SU-DHL-6 (cell line): Measurements from ENCODE around the gene AKAP6.

ENCODE experiments used
- EZH2phosphoT487 ChIP-seq: fragments of 200-600 bp; sonication (generic), shearing (Covaris generic); conservative IDR thresholded peaks from 2 replicates; pipeline ENCODE4 v1.6.1; 2018; ENCODE audit warnings: mild to moderate bottlenecking, antibody characterized with exemption, low read length, moderate library complexity, mixed read lengths
- TF ChIP-seq, protein P1 (sequence below): fragments of 200-600 bp; sonication (generic); IDR thresholded peaks from one replicate; pipeline ENCODE4 v1.5.1; 2017; ENCODE audit warnings: antibody characterized with exemption, mild to moderate bottlenecking, low read length, moderate library complexity; ENCODE audit not compliant: insufficient read depth, poor library complexity, severe bottlenecking

GRCh38 chr14:32713856-32714255, 384.8 kb downstream of the AKAP6 start:
- TF ChIP-seq, protein P1, sequence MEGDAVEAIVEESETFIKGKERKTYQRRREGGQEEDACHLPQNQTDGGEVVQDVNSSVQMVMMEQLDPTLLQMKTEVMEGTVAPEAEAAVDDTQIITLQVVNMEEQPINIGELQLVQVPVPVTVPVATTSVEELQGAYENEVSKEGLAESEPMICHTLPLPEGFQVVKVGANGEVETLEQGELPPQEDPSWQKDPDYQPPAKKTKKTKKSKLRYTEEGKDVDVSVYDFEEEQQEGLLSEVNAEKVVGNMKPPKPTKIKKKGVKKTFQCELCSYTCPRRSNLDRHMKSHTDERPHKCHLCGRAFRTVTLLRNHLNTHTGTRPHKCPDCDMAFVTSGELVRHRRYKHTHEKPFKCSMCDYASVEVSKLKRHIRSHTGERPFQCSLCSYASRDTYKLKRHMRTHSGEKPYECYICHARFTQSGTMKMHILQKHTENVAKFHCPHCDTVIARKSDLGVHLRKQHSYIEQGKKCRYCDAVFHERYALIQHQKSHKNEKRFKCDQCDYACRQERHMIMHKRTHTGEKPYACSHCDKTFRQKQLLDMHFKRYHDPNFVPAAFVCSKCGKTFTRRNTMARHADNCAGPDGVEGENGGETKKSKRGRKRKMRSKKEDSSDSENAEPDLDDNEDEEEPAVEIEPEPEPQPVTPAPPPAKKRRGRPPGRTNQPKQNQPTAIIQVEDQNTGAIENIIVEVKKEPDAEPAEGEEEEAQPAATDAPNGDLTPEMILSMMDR, result no peak
- TF ChIP-seq EZH2phosphoT487, result no peak
